SK-N-SH (cell line): ENCODE measurements around the gene EXPH5.

Source experiments
- CTCF ChIP-seq: fragments of 200-600 bp; sonication (generic); IDR thresholded peaks from 2 replicates; pipeline ENCODE4 v1.6.1; 2017; ENCODE audit warnings: antibody characterized with exemption, mild to moderate bottlenecking, moderate library complexity
- ELF1 ChIP-seq: IDR thresholded peaks from 2 replicates; pipeline ENCODE4 v1.4.0; 2012
- IRF3 ChIP-seq: fragments of 150-350 bp; IDR thresholded peaks from 2 replicates; pipeline ENCODE4 v1.6.1; 2016; ENCODE audit warnings: mild to moderate bottlenecking, low read depth, low read length
- JUND ChIP-seq: IDR thresholded peaks from 2 replicates; pipeline ENCODE4 v1.4.0; 2012
- NRF1 ChIP-seq: IDR thresholded peaks from 2 replicates; pipeline ENCODE4 v1.6.1; 2012; ENCODE audit warnings: low read depth, mild to moderate bottlenecking, low read length
- POLR2AphosphoS5 ChIP-seq: IDR thresholded peaks from 2 replicates; pipeline ENCODE4 v1.6.1; 2012; ENCODE audit warnings: low read depth, low read length
- RAD21 ChIP-seq: IDR thresholded peaks from 2 replicates; pipeline ENCODE4 v1.6.1; 2012; ENCODE audit warnings: mild to moderate bottlenecking, low read length
- RCOR1 ChIP-seq: fragments of 150-350 bp; IDR thresholded peaks from 2 replicates; pipeline ENCODE4 v1.6.1; 2017; ENCODE audit warnings: antibody characterized with exemption, low read length
- RFX5 ChIP-seq: IDR thresholded peaks from 2 replicates; pipeline ENCODE4 v1.6.1; 2012; ENCODE audit warnings: mild to moderate bottlenecking, improper control_type of control experiment, low read length
- SIN3A ChIP-seq: IDR thresholded peaks from 2 replicates; pipeline ENCODE4 v1.6.1; 2012; ENCODE audit warnings: low read depth, mild to moderate bottlenecking, low read length, moderate library complexity, borderline replicate concordance
- TAF1 ChIP-seq: IDR thresholded peaks from 2 replicates; pipeline ENCODE4 v1.6.1; 2012; ENCODE audit warnings: low read depth, mild to moderate bottlenecking, low read length, moderate library complexity, borderline replicate concordance
- YY1 ChIP-seq: IDR thresholded peaks from 2 replicates; pipeline ENCODE4 v1.4.0; 2012; ENCODE audit warnings: low read depth, mild to moderate bottlenecking
- ZBTB33 ChIP-seq: IDR thresholded peaks from 2 replicates; pipeline ENCODE4 v1.4.0; 2012; ENCODE audit warnings: low read depth, borderline replicate concordance

GRCh38 chr11:108466405-108466804 lies 127.2 kb downstream of the EXPH5 start:
- no peak for TF ChIP-seq ELF1
- TF ChIP-seq CTCF = no peak
- TF ChIP-seq NRF1 = no peak
- no peak for TF ChIP-seq ZBTB33
- TF ChIP-seq RCOR1 = no peak
- TF ChIP-seq SIN3A = no peak
- TF ChIP-seq RFX5 = no peak
- TF ChIP-seq IRF3 = no peak
- no peak for TF ChIP-seq YY1
- TF ChIP-seq RAD21 = no peak
- TF ChIP-seq JUND = no peak
- TF ChIP-seq TAF1 = no peak
- no peak for TF ChIP-seq POLR2AphosphoS5
